Endothelial cell of umbilical vein (primary cell): ENCODE results near the gene TRIM17. TPM values are rescaled to one million over a fixed set of nuclear protein-coding genes. Genes with fewer than 3 reads are reported as not detected.

Experiments
- BruUV-seq: library from RNA; stranded (reverse); fragments of 400-500 nt; replicated peaks from 2 replicates; lab custom pipeline; 2021; lab: Mats Ljungman, UMichigan
- CTCF ChIA-PET: fragments of 300-600, 350-600 bp; sonication (Branson Sonifier 250); formaldehyde crosslinking; loops from one replicate; lab custom pipeline; 2021; ENCODE audit warnings: antibody characterized with exemption, inconsistent platforms; lab: Charles Lee
- POLR2A ChIA-PET: fragments of 300-600, 350-600 bp; sonication (Branson Sonifier 250); formaldehyde crosslinking; loops from one replicate; lab custom pipeline; 2021; ENCODE audit warnings: antibody characterized with exemption, inconsistent platforms; lab: Charles Lee
- DNase-seq: peaks from one replicate; pipeline ENCODE4 v3.0.0-alpha.2; 2011; ENCODE audit warnings: low read depth, low spot score
- FAIRE-seq: peaks from 2 replicates; lab custom pipeline; 2011; peaks lifted over from hg19 to GRCh38; lab: Jason Lieb, UNC
- H2AFZ ChIP-seq: 2 replicates; pipeline ENCODE4 v1.6.0; 2012; ENCODE audit warnings: low read depth, low read length, control low read depth, inconsistent platforms
- H3K27ac ChIP-seq: 2 replicates; pipeline ENCODE4 v1.5.1; 2011; ENCODE audit warnings: low read depth, mild to moderate bottlenecking, control low read depth, low read length, moderate library complexity; ENCODE audit not compliant: insufficient read depth
- H3K27me3 ChIP-seq, 2 experiments: 2 replicates each; pipeline versions ENCODE4 v1.6.0 to v1.6.1; 2011; ENCODE audit warnings: low read length in 2 of 2, mixed read lengths in 1 of 2; ENCODE audit not compliant: control insufficient read depth in 2 of 2, insufficient read depth in 2 of 2
- H3K36me3 ChIP-seq, 2 experiments: 2 replicates in 1 of 2; 3 replicates in 1 of 2; pipeline ENCODE4 v1.5.1; 2011; ENCODE audit warnings: low read length in 2 of 2, mild to moderate bottlenecking in 1 of 2, moderate library complexity in 1 of 2; ENCODE audit not compliant: control insufficient read depth in 2 of 2, insufficient read depth in 2 of 2; ENCODE audit errors: extremely low read depth in 1 of 2
- H3K4me1 ChIP-seq: 3 replicates; pipeline ENCODE4 v1.5.1; 2011; ENCODE audit warnings: mild to moderate bottlenecking, low read length; ENCODE audit not compliant: control insufficient read depth, insufficient read depth; ENCODE audit errors: extremely low read depth
- H3K4me2 ChIP-seq: 2 replicates; pipeline ENCODE4 v1.6.1; 2011; ENCODE audit warnings: low read length, control low read depth, mixed read lengths; ENCODE audit not compliant: insufficient read depth
- H3K4me3 ChIP-seq, 3 experiments: fragments of 200-600 bp in 1 of 3; sonication (generic), shearing (Covaris generic) in 1 of 3; replicated peaks in 1 of 3; 2 replicates each; pipeline ENCODE4 v1.5.1; 2011 to 2016; ENCODE audit warnings: control low read depth in 3 of 3, low read length in 3 of 3, mild to moderate bottlenecking in 2 of 3, inconsistent platforms in 1 of 3, low read depth in 1 of 3, moderate library complexity in 1 of 3; ENCODE audit not compliant: insufficient read depth in 1 of 3
- H3K79me2 ChIP-seq: 2 replicates; pipeline ENCODE4 v1.6.0; 2012; ENCODE audit warnings: low read length, inconsistent platforms; ENCODE audit not compliant: control insufficient read depth, insufficient read depth
- H3K9ac ChIP-seq: replicated peaks from 2 replicates; pipeline ENCODE3; 2011; ENCODE audit warnings: low read length, control low read depth; ENCODE audit not compliant: insufficient read depth; ENCODE audit errors: extremely low read depth
- H3K9me1 ChIP-seq: replicated peaks from 3 replicates; pipeline ENCODE4 v1.6.0; 2011; ENCODE audit warnings: mild to moderate bottlenecking, low read length; ENCODE audit not compliant: control insufficient read depth, insufficient read depth; ENCODE audit errors: extremely low read depth
- H3K9me3 ChIP-seq: replicated peaks from 2 replicates; pipeline ENCODE4 v1.5.1; 2012; ENCODE audit warnings: low read length, inconsistent platforms; ENCODE audit not compliant: control insufficient read depth, insufficient read depth
- H4K20me1 ChIP-seq: replicated peaks from 2 replicates; pipeline ENCODE3; 2011; ENCODE audit warnings: mild to moderate bottlenecking, low read length; ENCODE audit not compliant: control insufficient read depth, insufficient read depth; ENCODE audit errors: extremely low read depth
- CTCF ChIP-seq, 2 donors: IDR thresholded peaks; 1 replicate in 1 of 2; 2 replicates in 1 of 2; pipeline ENCODE4 v1.5.1; 2011; ENCODE audit warnings: low read length in 2 of 2, mild to moderate bottlenecking in 2 of 2, moderate library complexity in 2 of 2, control low read depth in 1 of 2, inconsistent platforms in 1 of 2, low read depth in 1 of 2; ENCODE audit not compliant: insufficient read depth in 1 of 2; ENCODE audit errors: extremely low read depth in 1 of 2
- EZH2 ChIP-seq: IDR thresholded peaks from 2 replicates; pipeline ENCODE4 v1.6.1; 2012; ENCODE audit warnings: borderline replicate concordance, low read depth, mild to moderate bottlenecking, moderate library complexity, low read length, inconsistent platforms; ENCODE audit not compliant: severe bottlenecking
- FOS ChIP-seq: IDR thresholded peaks from 2 replicates; pipeline ENCODE4 v1.6.1; 2011; ENCODE audit warnings: mild to moderate bottlenecking, low read length, moderate library complexity, borderline replicate concordance; ENCODE audit not compliant: insufficient read depth
- GATA2 ChIP-seq: IDR thresholded peaks from 2 replicates; pipeline ENCODE4 v1.7.0; 2011; ENCODE audit warnings: low read depth, mild to moderate bottlenecking, moderate library complexity, mixed read lengths, low read length; ENCODE audit not compliant: insufficient read length, insufficient read depth
- JUN ChIP-seq: IDR thresholded peaks from 2 replicates; pipeline ENCODE4 v1.6.1; 2011; ENCODE audit warnings: borderline replicate concordance, low read depth; ENCODE audit not compliant: insufficient read length, insufficient read depth
- MAX ChIP-seq: IDR thresholded peaks from 2 replicates; pipeline ENCODE4 v1.6.1; 2011; ENCODE audit not compliant: insufficient read depth, insufficient read length
- MYC ChIP-seq: IDR thresholded peaks from one replicate; pipeline ENCODE4 v1.6.1; 2011; ENCODE audit warnings: mild to moderate bottlenecking, low read depth, low read length
- POLR2A ChIP-seq: IDR thresholded peaks from 2 replicates; pipeline ENCODE4 v1.6.1; 2012; ENCODE audit warnings: low read depth, mild to moderate bottlenecking, control low read depth, low read length
- POLR2AphosphoS5 ChIP-seq: IDR thresholded peaks from 2 replicates; pipeline ENCODE4 v1.6.1; 2012; ENCODE audit warnings: low read depth, mild to moderate bottlenecking, control low read depth, low read length, moderate library complexity; ENCODE audit not compliant: insufficient read depth
- dilution Hi-C: fragments of 300-500 bp; cut with MboI; formaldehyde crosslinking; loops from one replicate; pipeline ENCODE4 v1.15.0; 2019; ENCODE audit warnings: low sequenced_read_pairs; ENCODE audit not compliant: extremely low pct_ligation_motif_present
- intact Hi-C: fragments of 100-400 bp; cut with micrococcal nuclease; formaldehyde crosslinking; loops from one replicate; pipeline ENCODE4 v1.10.0; 2022
- polyA plus RNA-seq, 4 experiments: library from polyadenylated mRNA; depleted of rRNA in 3 of 4; stranded (reverse) in 3 of 4; unstranded in 1 of 4; fragments of >200 nt; gene quantifications; 2 replicates each; pipeline versions ENCODE4 v1.2.1 to v1.2.3, GENCODE V29; 2011 to 2012; ENCODE audit warnings: missing spikeins in 1 of 4
- total RNA-seq: library from RNA; stranded (reverse); gene quantifications from 2 replicates; pipeline ENCODE4 v1.2.3, GENCODE V29; 2021

Gene TRIM17
- total and polyA plus RNA-seq, 2 donors (not counting 3 experiments of a cell fraction or from before 2014, with no cell fraction given), result not detected

GRCh38 chr1:228408869-228409805 is 7.5 kb downstream of the TRIM17 start:
- no peak for FAIRE-seq
- intact Hi-C loops, result loop anchor here (5.0 kb wide), 1 partner anchor 242 kb away; the partner anchor contains the start of gene IBA57

More at GRCh38 chr1:228408869-228409805, 7.5 kb downstream of the TRIM17 start:
- CTCF ChIA-PET, result no interaction called here
- no peak overlapping the region for H3K4me3 ChIP-seq
- H3K9me3 ChIP-seq, result no peaks in the 10 kb centered on the region
- H3K9me1 ChIP-seq, result no peaks in the 10 kb centered on the region
- no peak overlapping the region for H3K27ac ChIP-seq
- H3K9ac ChIP-seq, result no peak overlapping the region
- H3K79me2 ChIP-seq, result peaks cover 29% of the 10 kb centered on the region
- BruUV-seq, result no TSS peak
- dilution Hi-C loops, result no loop called here
- POLR2A ChIA-PET, result no interaction called here
- H3K4me1 ChIP-seq, result peaks cover 23% of the 10 kb centered on the region
- no peak for DNase-seq
- H3K36me3 ChIP-seq, result no peaks in the 10 kb centered on the region
- TF ChIP-seq EZH2 (no peak), FOS (no peak), POLR2AphosphoS5 (no peak), MYC (no peak), JUN (no peak), MAX (no peak), GATA2 (no peak), POLR2A (no peak), CTCF (IDR thresholded peaks at IDR 0.05; ENCODE audit: extremely low read depth in 1 of 2, insufficient read depth in 1 of 2, low read depth in 1 of 2, low read length in 2 of 2) (no peak)
- no peak overlapping the region for H3K4me2 ChIP-seq
- no peaks in the 10 kb centered on the region for H3K27me3 ChIP-seq
- H2AFZ ChIP-seq, result no peak overlapping the region
- H4K20me1 ChIP-seq, result no peaks in the 10 kb centered on the region
